Ovary (tissue), 9 donors: ENCODE data around the gene USP36. TPM values are rescaled to one million over a fixed set of nuclear protein-coding genes. Genes with fewer than 3 reads are reported as not detected.

Experiments used
- DNase-seq, 5 donors: peaks; one replicate each; pipeline ENCODE4 v3.0.0-alpha.2; 2019 to 2020
- H3K27ac ChIP-seq, 2 donors: fragments of 200-600 bp; one replicate each; pipeline versions ENCODE4 v1.5.1 to v1.8.0; 2019 to 2022
- H3K27me3 ChIP-seq: fragments of 200-600 bp; one replicate; pipeline ENCODE4 v1.8.0; 2022
- H3K36me3 ChIP-seq: fragments of 200-600 bp; sonication (generic); one replicate; pipeline ENCODE4 v1.5.1; 2019
- H3K4me1 ChIP-seq: one replicate; pipeline ENCODE4 v1.8.1; 2013; ENCODE audit warnings: mild to moderate bottlenecking, moderate library complexity; ENCODE audit not compliant: insufficient read depth
- H3K4me3 ChIP-seq: fragments of 200-600 bp; sonication (generic); one replicate; pipeline ENCODE4 v1.5.1; 2017
- H3K9me3 ChIP-seq, 2 donors: fragments of 200-600 bp in 1 of 2; sonication (generic) in 1 of 2; one replicate each; pipeline versions ENCODE4 v1.5.1 to v1.8.1; 2013 to 2019; ENCODE audit warnings: mild to moderate bottlenecking in 1 of 2, moderate library complexity in 1 of 2
- EP300 ChIP-seq: sonication (generic); formaldehyde crosslinking; IDR thresholded peaks from one replicate; pipeline ENCODE4 v1.6.1; 2017; ENCODE audit warnings: antibody characterized with exemption
- POLR2A ChIP-seq: fragments of 450-650 bp; IDR thresholded peaks from one replicate; pipeline ENCODE4 v1.6.1; 2017; ENCODE audit warnings: antibody characterized with exemption, mild to moderate bottlenecking, moderate library complexity
- WGBS, 3 donors: extraction: QIAGEN DNeasy Blood & Tissue Kit in 1 of 3; methylation state at CpG; one replicate each; pipeline versions ENCODE4 v1.1.5 to v1.1.7; 2013 to 2017; 5-methylcytosine and 5-hydroxymethylcytosine counted together
- intact Hi-C, 4 donors: fragments of 100-400 bp; cut with DNase I; formaldehyde crosslinking; loops; one replicate each; pipeline versions ENCODE4 v1.11.0 to v1.15.1; 2022 to 2023
- polyA plus RNA-seq, 2 donors: library from polyadenylated mRNA; stranded (reverse); fragments of 200-250 nt in 1 of 2; fragments of 350-450 nt in 1 of 2; fragmentation: Illumina TruSeq in 1 of 2; extraction: RNeasy Lipid Tissue Mini Kit (QIAGEN cat#74804) in 1 of 2; gene quantifications; one replicate each; pipeline ENCODE4 v1.2.3, GENCODE V29; 2013 to 2014
- total RNA-seq, 7 donors: library from RNA; depleted of rRNA in 2 of 7; stranded (reverse); fragments of >200 nt in 2 of 7; fragmentation: NEBNext Ultra II Directional in 3 of 7; extraction: Animal tissue kit (Norgen Biotek cat#: 25700) in 3 of 7; gene quantifications; one replicate each; pipeline versions ENCODE4 v1.1.0 to v1.2.4, GENCODE V29; 2016 to 2023
- TF ChIP-seq, protein P1 (sequence below), 3 donors: fragments of 450-650 bp in 2 of 3; fragments of 200-600 bp in 1 of 3; IDR thresholded peaks; one replicate each; pipeline versions ENCODE4 v1.5.1 to v1.8.0; 2016 to 2022; ENCODE audit warnings: antibody characterized with exemption in 3 of 3, mild to moderate bottlenecking in 1 of 3
- donor health status: DM: no; HTN: no; CAD: no; lungs with moderate emphysema.
- donor health status: DM: no; HTN: no; CAD: no.
- donor health status: Bipolar disorder and iron deficiency.
- donor health status: DM: yes; HTN: yes; CAD: no.
- donor health status: DM: no; HTN: no; CAD: no.
- donor health status: DM: yes; HTN: yes; CAD: no.

Gene USP36
- total and polyA plus RNA-seq, 9 donors: 38.7 to 127 (median 67.4) TPM

DNA sequence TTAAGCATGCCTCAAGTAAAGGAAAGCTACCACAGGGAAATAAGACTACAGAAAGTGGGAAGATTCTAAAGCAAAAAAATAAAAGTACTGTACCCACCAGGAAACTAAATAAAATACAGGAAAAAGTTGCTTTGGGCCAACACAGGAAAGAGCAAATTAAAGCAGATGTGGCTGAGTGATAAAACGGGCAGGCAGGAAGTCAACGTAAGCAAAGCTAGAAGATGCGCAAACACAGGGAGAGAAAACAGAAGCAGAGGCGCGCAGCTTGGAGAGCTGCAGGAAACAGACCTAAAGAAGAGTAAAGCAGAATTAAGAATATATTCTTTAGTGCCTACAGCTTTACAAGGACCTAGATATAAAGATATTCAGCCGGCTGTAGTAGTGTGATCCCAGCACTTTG is 21.7 kb downstream of the USP36 start:
- H3K27me3 ChIP-seq: no peaks in the 10 kb centered on the region
- no peak for DNase-seq
- H3K4me3 ChIP-seq: no peak overlapping the region
- H3K4me1 ChIP-seq: no peaks in the 10 kb centered on the region
- 67 to 70% (median 69%) methylated on average over 6 of the region's 6 CpGs for WGBS, 3 donors
- H3K27ac ChIP-seq: no peak overlapping the region
- intact Hi-C loops: no loop called here
- H3K9me3 ChIP-seq: no peaks in the 10 kb centered on the region
- TF ChIP-seq, protein P1, sequence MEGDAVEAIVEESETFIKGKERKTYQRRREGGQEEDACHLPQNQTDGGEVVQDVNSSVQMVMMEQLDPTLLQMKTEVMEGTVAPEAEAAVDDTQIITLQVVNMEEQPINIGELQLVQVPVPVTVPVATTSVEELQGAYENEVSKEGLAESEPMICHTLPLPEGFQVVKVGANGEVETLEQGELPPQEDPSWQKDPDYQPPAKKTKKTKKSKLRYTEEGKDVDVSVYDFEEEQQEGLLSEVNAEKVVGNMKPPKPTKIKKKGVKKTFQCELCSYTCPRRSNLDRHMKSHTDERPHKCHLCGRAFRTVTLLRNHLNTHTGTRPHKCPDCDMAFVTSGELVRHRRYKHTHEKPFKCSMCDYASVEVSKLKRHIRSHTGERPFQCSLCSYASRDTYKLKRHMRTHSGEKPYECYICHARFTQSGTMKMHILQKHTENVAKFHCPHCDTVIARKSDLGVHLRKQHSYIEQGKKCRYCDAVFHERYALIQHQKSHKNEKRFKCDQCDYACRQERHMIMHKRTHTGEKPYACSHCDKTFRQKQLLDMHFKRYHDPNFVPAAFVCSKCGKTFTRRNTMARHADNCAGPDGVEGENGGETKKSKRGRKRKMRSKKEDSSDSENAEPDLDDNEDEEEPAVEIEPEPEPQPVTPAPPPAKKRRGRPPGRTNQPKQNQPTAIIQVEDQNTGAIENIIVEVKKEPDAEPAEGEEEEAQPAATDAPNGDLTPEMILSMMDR (IDR thresholded peaks at IDR 0.05): no peak
- no peak for TF ChIP-seq POLR2A
- TF ChIP-seq EP300: no peak
- no peaks in the 10 kb centered on the region for H3K36me3 ChIP-seq

DNA sequence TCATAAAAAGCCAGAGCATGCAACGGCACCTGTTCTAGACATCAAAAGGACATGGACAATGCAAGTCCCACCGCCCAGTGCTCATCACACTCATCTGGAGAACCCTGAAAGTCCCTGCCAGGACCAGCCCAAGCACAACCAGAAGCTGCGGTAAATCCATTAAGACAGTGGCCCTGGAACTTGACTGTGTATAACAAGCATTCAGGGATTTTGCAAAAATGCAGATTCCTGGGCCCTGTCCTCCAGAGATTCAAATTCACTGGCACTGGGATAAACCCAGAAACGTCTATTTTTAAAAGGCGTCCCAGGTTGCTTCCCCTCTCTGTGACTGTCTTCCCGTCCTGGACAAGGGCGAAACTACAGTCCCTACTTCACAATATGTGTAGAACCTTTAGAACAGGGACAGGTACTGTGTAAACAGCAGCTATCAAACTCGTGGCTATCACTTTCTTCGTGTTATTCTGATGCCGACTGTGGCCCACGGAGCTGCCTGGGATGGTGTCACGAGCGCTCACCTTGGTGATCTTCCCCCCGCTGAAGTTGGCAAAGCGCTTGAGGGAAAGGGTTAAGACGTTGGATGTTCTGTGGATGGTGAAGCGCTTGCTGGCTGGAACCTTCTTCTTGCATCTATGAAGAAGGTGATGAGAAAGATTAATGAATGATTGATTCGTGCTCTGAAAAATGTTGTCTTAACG is 22.3 kb downstream of the USP36 start:
- Histone ChIP-seq H3K9me3 (no peaks in the 10 kb centered on the region), H3K4me1 (no peaks in the 10 kb centered on the region), H3K27ac (no peak overlapping the region), H3K27me3 (no peaks in the 10 kb centered on the region), H3K36me3 (no peaks in the 10 kb centered on the region), H3K4me3 (no peak overlapping the region)
- WGBS, 3 donors: 85 to 86% (median 85%) methylated on average over 19 of the region's 19 CpGs
- DNase-seq: no peak
- intact Hi-C loops: no loop called here
- no peak for TF ChIP-seq EP300
- no peak for TF ChIP-seq POLR2A
- TF ChIP-seq, protein P1 (IDR thresholded peaks at IDR 0.05): no peak

DNA sequence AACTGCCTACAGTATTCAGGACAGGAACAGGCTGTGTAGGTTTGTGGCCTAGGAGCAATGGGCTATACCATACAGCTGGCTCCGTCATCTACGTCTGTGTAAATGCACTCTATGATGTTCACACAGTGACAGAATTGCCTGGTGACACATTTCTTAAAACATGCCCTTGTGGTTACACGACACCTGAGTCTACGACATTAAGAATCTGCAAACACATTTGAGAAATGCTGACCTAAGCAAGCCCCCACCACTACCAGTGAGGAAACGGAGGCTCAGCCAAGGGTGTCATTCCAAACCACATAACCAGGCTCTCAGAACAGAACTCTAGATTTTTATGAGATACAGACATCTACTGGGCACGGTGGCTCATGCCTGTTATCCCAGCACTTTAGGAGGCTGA is 23.5 kb downstream of the USP36 start:
- 86 to 91% (median 86%) methylated on average over 6 of the region's 6 CpGs for WGBS, 3 donors

DNA sequence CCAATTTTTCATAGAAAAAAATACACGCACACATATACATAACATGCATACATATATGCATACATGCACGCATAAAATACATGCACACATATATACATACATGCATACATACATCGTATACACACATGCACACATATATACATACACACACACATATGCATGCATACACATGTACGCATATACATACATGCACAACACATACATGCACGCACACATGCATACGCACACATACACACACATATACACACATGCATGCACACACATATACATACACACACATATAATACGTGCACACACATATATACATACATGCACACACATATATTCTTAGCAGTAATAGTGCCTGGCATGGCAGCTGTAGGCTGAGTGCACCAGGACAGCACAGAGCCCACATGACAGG is 24.9 kb downstream of the USP36 start:
- Histone ChIP-seq H3K9me3 (no peaks in the 10 kb centered on the region), H3K27me3 (no peaks in the 10 kb centered on the region), H3K36me3 (no peaks in the 10 kb centered on the region), H3K4me1 (no peaks in the 10 kb centered on the region), H3K4me3 (no peak overlapping the region), H3K27ac (no peak overlapping the region)
- intact Hi-C loops: no loop called here
- DNase-seq: no peak
- TF ChIP-seq EP300 (no peak), POLR2A (no peak)
- TF ChIP-seq, protein P1 (IDR thresholded peaks at IDR 0.05): no peak
- WGBS, 3 donors: 81 to 83% (median 81%) methylated on average over 7 of the region's 7 CpGs

More for the DNA sequence above, 23.5 kb downstream of the USP36 start:
- DNase-seq: no peak
- H3K9me3 ChIP-seq: no peaks in the 10 kb centered on the region
- intact Hi-C loops: no loop called here
- no peaks in the 10 kb centered on the region for H3K36me3 ChIP-seq
- no peak overlapping the region for H3K27ac ChIP-seq
- TF ChIP-seq, protein P1 (IDR thresholded peaks at IDR 0.05): no peak
- TF ChIP-seq EP300 (no peak), POLR2A (no peak)
- no peaks in the 10 kb centered on the region for H3K27me3 ChIP-seq
- no peak overlapping the region for H3K4me3 ChIP-seq
- H3K4me1 ChIP-seq: no peaks in the 10 kb centered on the region
